MCF 10A (cell line): ENCODE measurements around the gene LYL1. TPM values are rescaled to one million over a fixed set of nuclear protein-coding genes. Genes with fewer than 3 reads are reported as not detected.

Source experiments
- BruUV-seq: library from RNA; stranded (reverse); fragments of 400-500 nt; replicated peaks from 2 replicates; lab custom pipeline; 2021; lab: Mats Ljungman, UMichigan
- CTCF ChIA-PET: fragments of 300-600 bp; sonication (Branson Sonifier 250); formaldehyde crosslinking; extraction: SDS; loops from one replicate; lab custom pipeline; 2021; ENCODE audit warnings: antibody characterized with exemption, inconsistent platforms; lab: Yijun Ruan, JAX
- POLR2A ChIA-PET: fragments of 300-600, 350-650 bp; sonication (Branson Sonifier 250); formaldehyde crosslinking; extraction: SDS; loops from one replicate; lab custom pipeline; 2020; ENCODE audit warnings: antibody characterized with exemption, inconsistent platforms; lab: Yijun Ruan, JAX
- DNase-seq: peaks from one replicate; pipeline ENCODE4 v3.0.0-alpha.2; 2018; ENCODE audit not compliant: unreplicated experiment
- H3K27ac Mint-ChIP-seq: one replicate; pipeline ENCODE4 v1.8.0; 2022; ENCODE audit warnings: mild to moderate bottlenecking, low read depth, mixed read lengths; ENCODE audit not compliant: unreplicated experiment
- H3K27me3 Mint-ChIP-seq: one replicate; pipeline ENCODE4 v1.8.0; 2022; ENCODE audit warnings: mixed read lengths; ENCODE audit not compliant: insufficient read depth, unreplicated experiment
- H3K36me3 Mint-ChIP-seq: one replicate; pipeline ENCODE4 v1.8.0; 2022; ENCODE audit warnings: mild to moderate bottlenecking, moderate library complexity, mixed read lengths; ENCODE audit not compliant: insufficient read depth, unreplicated experiment
- H3K4me1 Mint-ChIP-seq: one replicate; pipeline ENCODE4 v1.8.0; 2022; ENCODE audit warnings: mixed read lengths; ENCODE audit not compliant: insufficient read depth, unreplicated experiment
- H3K4me3 Mint-ChIP-seq: one replicate; pipeline ENCODE4 v1.8.0; 2022; ENCODE audit warnings: mild to moderate bottlenecking, moderate library complexity, mixed read lengths; ENCODE audit not compliant: unreplicated experiment
- H3K9me3 Mint-ChIP-seq: one replicate; pipeline ENCODE4 v1.8.0; 2022; ENCODE audit warnings: mixed read lengths; ENCODE audit not compliant: unreplicated experiment
- intact Hi-C: fragments of 100-400 bp; cut with micrococcal nuclease; formaldehyde crosslinking; loops from 2 replicates; pipeline ENCODE4 v1.14.1; 2022
- total RNA-seq: library from RNA; stranded (reverse); gene quantifications from 2 replicates; pipeline ENCODE4 v1.2.3, GENCODE V29; 2022
- TF ChIP-seq, protein P1 (sequence below): fragments of 200-600 bp; IDR thresholded peaks from one replicate; pipeline ENCODE4 v1.8.0; 2022; ENCODE audit warnings: antibody characterized with exemption, mild to moderate bottlenecking; ENCODE audit not compliant: unreplicated experiment

LYL1 gene
- total RNA-seq, 1 experiment from 2014 or later = not detected

DNA sequence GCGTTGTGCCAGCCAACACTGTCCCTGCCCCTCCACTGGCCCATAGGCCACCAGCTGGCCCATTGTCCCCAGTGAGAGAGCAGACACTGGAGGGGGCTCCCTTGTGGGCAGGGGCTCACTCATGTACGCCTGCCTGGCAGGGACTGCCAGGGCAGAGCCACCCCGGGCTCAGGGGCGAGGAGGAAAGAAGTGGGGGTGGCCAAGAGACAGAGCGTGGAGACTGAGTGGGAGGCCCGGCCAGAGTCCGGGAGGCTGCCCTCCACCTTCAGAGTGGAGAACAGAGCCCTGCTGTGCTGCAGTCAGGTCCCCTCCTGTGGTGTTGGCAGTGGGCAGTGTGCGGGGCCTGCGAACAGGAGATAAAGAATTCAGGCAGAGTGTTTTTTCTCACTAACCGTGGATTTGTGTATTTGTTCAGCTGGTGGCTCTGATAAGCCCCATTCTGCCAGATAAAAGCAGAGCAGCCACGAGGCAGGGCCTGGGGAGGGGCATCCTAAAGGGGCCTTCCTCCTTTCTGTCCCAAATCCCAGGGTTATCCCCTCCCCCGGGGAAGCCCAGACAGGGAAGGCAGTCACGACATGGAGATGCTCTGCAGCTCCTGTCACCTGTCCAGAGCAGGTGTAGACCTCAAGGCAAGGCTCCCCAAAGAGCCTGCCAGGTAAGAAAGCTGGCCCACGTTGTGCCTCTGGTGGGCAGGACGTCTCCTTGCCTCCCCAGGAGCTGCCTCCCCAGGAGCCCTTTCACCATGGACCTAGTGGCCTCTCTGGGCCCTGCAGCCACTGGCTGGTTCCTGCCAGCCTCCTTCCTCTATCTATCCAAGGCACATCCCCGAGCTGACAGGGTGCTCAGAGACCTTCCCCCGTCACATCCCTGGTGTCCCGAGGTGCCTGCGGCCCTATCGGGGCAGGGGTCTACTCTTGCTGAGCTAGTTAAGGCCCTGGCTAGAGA is 33.0 kb downstream of the LYL1 start:
- no peak for DNase-seq
- ChIA-PET CTCF (interaction anchor here (0.7 to 3.5 kb wide), 4 partner anchors 9 to 104 kb away, joined by 3 to 33 read pairs (median 6); no protein-coding TSS in a partner anchor), POLR2A (interaction anchor here (0.7 to 0.8 kb wide), 2 partner anchors 9 to 14 kb away, joined by 3 to 4 read pairs; no protein-coding TSS in a partner anchor)
- no peak overlapping the region for H3K27ac Mint-ChIP-seq
- TF ChIP-seq, protein P1, sequence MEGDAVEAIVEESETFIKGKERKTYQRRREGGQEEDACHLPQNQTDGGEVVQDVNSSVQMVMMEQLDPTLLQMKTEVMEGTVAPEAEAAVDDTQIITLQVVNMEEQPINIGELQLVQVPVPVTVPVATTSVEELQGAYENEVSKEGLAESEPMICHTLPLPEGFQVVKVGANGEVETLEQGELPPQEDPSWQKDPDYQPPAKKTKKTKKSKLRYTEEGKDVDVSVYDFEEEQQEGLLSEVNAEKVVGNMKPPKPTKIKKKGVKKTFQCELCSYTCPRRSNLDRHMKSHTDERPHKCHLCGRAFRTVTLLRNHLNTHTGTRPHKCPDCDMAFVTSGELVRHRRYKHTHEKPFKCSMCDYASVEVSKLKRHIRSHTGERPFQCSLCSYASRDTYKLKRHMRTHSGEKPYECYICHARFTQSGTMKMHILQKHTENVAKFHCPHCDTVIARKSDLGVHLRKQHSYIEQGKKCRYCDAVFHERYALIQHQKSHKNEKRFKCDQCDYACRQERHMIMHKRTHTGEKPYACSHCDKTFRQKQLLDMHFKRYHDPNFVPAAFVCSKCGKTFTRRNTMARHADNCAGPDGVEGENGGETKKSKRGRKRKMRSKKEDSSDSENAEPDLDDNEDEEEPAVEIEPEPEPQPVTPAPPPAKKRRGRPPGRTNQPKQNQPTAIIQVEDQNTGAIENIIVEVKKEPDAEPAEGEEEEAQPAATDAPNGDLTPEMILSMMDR = no peak
- BruUV-seq = no TSS peak
- no peaks in the 10 kb centered on the region for H3K4me1 Mint-ChIP-seq
- intact Hi-C loops = no loop called here
- no peaks in the 10 kb centered on the region for H3K27me3 Mint-ChIP-seq
- H3K4me3 Mint-ChIP-seq = no peak overlapping the region
- H3K36me3 Mint-ChIP-seq = peaks cover 8% of the 10 kb centered on the region
- no peaks in the 10 kb centered on the region for H3K9me3 Mint-ChIP-seq

DNA sequence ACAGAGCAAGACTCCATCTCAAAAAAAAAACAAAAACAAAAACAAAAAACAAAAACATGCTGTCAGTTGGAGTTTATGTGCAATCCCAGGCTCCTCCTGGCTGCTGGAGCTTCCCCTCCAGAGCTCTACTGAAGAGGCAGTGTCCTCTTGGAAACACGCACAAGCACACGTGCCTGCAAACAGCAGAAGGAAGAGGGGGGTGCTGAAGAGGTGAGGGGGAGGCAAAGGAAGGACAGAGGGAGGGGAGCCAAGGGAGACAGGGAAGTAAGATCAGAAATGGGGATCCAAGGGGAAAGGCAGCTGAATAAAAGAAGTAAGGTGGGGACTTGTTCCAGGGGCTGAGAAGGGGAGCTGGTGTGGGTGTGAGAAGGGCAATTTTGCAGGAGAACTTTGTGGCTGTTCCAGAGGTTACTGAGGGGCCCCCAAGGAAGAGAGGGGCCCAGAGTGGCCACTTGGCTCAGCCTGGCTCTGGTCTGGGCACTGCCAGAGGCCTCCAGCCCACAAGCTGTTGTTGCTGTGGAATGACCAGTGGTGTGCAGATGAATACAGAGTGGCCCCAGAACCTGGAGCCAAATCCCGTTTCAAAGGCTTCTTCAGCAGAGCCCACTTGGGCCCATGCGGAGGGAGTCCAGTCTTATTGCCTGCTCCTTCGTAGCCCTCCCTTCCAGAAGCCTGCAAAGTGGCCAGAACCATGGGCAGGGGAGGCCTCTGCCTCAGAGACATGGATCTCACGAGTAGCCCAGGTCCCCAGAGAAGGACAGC is 34.4 kb downstream of the LYL1 start:
- Mint-ChIP-seq H3K9me3 (no peaks in the 10 kb centered on the region), H3K4me3 (no peak overlapping the region), H3K4me1 (no peaks in the 10 kb centered on the region), H3K27me3 (no peaks in the 10 kb centered on the region), H3K36me3 (no peaks in the 10 kb centered on the region), H3K27ac (no peak overlapping the region)
- intact Hi-C loops = no loop called here
- no peak for DNase-seq
- no TSS peak for BruUV-seq
- CTCF ChIA-PET = interaction anchor here (0.8 to 1.6 kb wide), 2 partner anchors 24 to 103 kb away, joined by 3 to 9 read pairs; no protein-coding TSS in a partner anchor
- TF ChIP-seq, protein P1 = no peak
- POLR2A ChIA-PET = interaction anchor here (0.5 kb wide), 1 partner anchor 45 kb away, joined by 3 read pairs; no protein-coding TSS in a partner anchor

DNA sequence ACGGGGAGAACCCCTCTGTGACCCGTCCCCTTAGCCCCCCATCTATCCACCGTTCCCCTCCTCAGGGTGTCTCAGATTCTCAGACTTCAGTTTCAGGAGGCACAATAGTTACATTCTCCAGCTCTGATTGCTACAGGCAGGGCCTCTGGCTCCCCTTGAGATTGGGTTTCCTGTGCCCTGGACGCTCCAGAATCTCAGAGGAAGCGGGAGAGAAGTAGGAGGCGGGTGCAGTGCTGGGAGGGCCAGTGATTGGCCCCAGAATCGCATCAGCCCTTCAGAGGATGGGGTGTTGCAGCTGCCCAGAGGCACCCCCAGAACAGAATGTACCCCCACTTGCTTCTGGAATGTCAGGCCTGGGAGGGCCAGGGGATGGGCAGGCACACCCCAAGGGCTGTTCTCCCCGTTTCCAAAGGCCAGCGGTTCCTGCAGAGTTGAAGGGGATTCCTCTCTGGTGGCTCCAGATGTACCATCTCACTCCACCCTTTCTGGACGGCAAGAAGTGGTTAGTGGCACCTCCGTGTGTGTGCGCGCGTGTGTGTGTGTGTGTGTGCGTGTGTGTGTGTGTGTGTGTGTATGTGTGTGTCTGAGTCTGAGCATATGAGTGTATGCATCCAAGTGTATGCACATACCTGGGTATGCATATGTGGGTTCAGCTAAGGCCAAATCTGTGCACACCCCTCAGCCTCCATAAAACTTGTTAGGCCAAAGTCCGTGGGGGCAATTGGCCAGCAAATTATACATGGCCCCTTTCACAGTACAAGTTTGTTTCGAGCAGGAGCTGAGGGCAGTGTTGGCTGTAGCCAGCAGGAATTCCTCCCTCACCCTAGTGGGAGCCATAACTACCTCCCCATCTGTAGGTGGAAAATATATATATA is 35.5 kb downstream of the LYL1 start:
- ChIA-PET CTCF (interaction anchor here (0.6 to 1.6 kb wide), 4 partner anchors 15 to 102 kb away, joined by 3 to 9 read pairs (median 4); no protein-coding TSS in a partner anchor), POLR2A (no interaction called here)
- Mint-ChIP-seq H3K4me3 (no peak overlapping the region), H3K36me3 (no peaks in the 10 kb centered on the region), H3K27me3 (no peaks in the 10 kb centered on the region), H3K9me3 (no peaks in the 10 kb centered on the region), H3K27ac (peak overlapping the region; percentile 49), H3K4me1 (no peaks in the 10 kb centered on the region)
- intact Hi-C loops = no loop called here
- BruUV-seq = no TSS peak
- TF ChIP-seq, protein P1 = no peak
- DNase-seq = no peak
